Stimulated activated CD4-positive, alpha-beta T cell treated with anti-CD3 and anti-CD28 coated beads, Interleukin-4, amount 100 ng/mL, for 48 hours (primary cell): ENCODE measurements around the gene LPAR2.

ENCODE experiments used
- DNase-seq, 2 donors: peaks; one replicate each; pipeline ENCODE4 v3.0.0-alpha.2; 2020; ENCODE audit warnings: low read depth in 2 of 2

Gene LPAR2

GRCh38 chr19:19597809-19598306 lies 30.2 kb downstream of the LPAR2 start:
- peak in 1 of 2 donors; percentile 27 for DNase-seq

DNA sequence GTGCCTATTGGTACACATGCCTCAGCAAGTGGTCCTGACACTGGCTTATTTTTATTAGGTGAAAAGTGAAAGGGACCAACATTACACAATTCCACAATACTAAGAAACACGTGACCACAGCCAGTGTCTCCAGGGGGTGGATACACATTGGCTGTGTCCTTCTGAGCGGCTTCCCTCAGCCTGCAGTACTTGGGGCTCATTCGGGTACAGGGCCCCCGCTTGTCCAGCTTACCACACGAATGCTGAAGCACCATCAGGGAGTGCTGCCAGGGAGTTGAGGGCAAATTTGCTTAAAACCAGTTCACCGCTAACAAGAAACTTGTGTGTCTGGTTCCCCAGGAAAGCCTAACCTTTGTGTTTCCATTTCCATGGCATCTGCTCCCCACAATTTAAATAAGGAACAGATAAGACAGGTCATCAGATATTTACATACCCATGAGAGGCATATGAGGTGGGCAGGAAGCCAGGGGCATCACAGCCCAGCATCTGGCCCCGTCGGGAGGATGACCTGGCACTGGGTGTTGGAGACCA lies 32.8 kb downstream of the LPAR2 start:
- DNase-seq = no peak

DNA sequence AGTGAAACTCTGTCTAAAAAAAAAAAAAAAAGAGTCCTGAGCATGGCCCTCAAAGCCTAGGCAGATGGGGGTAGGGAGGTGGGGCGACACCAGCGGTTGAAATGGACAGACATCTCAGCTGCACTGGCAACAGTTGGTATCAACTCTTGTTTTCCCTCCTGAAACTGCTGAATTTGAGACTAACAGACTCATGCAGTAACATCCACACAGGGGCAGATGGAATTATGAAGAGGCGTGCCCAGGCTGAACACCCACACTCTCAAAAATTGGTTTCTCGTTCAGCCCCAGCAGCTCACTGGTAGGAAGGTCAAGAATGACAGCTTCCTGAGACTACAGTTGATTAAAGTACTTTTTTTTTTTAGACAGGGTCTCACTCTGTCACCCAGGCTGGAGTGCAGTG lies 33.6 kb downstream of the LPAR2 start:
- no peak for DNase-seq

DNA sequence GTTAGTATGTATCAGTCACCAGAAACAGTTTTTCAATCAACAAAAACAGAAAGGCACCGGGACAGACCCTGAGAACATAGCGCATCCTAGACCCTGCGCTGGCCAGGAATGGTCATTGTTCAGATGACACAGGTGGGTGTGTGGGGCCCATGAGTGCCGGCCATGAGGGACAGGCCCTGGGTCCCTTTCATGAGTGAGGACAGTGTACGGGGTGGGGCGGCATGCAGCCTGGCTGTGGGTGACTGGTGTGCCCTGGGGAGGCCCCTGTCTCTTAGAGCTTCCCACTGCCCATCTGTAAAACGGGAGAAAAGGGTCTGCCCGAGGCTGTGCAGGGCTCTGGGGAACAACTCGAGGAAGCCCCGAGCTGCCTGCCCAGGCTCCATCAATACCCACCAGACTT lies 35.3 kb downstream of the LPAR2 start:
- DNase-seq = no peak

GRCh38 chr19:19591133-19591825 lies 36.7 kb downstream of the LPAR2 start:
- peak; percentile 44 to 56 for DNase-seq

DNA sequence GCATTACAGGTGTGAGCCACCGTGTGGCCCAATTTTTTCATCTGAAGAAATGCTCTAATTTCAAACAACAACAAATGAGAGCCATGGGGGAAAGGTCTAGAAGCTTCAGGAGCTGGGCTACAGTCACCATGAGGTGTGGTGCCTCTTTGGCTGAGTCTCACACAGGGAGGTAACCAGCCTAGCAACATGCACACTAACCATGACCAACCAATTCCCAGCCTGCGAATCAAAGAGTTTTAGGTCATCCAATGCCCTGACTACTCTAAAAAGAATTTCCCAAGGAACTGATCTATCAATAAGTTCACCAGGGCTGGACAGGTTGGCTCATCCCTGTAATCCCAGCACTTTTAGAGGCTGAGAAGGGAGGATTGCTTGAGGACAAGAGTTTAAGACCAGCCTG lies 39.5 kb downstream of the LPAR2 start:
- DNase-seq = no peak

DNA sequence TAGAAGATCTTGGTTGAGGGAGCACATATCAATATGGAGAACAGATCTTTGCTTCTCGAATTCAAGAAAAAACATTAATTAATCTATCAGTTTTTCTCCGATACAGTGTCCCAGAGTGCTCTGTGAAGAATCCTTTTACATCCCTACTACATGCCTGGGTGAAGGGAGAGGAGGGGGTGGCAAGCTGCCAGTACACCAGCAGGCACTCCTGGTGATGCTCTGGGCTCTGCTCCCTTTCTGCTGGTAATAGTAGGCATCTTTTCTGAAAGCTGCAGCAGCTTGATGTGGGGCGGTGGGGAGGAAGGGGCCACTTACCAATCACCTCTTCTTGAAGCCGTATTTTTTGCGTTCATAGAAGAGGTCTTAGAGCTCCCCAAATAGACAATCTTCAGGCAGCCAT lies 40.2 kb downstream of the LPAR2 start:
- DNase-seq = no peak

GRCh38 chr19:19584356-19584755 lies 43.7 kb downstream of the LPAR2 start:
- no peak for DNase-seq

DNA sequence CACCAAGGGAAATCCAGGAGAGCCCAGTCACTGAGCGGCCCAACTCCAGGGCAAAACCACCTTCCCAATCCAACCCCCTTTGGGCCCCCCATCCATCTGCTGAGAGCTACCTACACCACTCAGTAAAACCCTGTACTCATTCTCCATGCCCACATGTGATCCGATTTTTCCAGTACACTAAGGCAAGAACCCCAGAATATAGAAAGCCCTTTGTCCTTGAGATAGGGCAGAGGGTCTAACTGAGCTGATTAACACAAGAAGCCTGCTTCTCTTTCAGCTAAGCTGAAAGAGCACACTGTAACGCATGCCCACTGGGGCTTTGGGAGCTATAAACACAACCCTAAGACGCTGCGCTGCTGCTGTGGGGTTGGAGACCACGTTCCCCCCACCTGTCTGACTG lies 45.5 kb downstream of the LPAR2 start:
- no peak for DNase-seq

DNA sequence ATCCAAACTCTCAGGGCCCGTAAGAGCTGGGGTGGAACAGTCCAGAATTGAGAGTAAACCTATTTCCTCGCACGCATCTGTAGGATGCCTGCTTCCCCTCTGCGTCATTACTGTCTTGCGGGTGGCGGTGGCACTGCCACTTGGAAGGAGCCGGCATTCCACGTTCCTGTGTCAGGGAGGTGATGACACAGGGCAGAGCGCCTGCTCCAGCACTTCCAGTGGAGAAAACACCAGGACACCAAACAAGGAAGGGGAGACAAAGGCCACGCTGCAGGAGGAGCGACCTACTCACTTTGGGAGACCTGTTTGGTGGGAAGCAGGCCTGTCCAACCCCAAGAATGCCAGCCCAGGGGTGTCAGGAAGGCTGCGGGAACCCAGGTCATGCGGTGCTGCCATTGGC lies 46.6 kb downstream of the LPAR2 start:
- no peak for DNase-seq

DNA sequence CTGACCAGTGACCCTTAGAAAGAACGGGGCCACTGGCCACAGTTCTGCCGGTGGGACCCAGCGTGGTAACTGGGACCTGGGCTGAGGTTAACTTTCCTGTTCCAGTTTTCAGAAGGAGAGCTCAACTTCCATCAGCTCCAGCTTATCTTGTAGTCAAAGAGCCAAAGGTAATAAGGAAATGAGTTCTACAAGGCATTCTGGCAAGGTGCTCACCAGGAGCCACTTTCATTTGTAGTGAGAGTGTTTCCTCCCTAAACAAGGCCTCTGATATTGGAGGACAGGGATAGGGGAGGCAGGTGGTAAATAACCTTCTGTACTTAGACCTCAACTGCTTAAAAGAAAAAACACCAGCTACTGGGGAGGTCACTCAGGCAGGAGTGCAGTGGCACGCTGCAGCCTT lies 47.6 kb downstream of the LPAR2 start:
- no peak for DNase-seq

- no peak for DNase-seq
These were observed 48.3 kb downstream of the LPAR2 start for GRCh38 chr19:19579533-19580361.

DNA sequence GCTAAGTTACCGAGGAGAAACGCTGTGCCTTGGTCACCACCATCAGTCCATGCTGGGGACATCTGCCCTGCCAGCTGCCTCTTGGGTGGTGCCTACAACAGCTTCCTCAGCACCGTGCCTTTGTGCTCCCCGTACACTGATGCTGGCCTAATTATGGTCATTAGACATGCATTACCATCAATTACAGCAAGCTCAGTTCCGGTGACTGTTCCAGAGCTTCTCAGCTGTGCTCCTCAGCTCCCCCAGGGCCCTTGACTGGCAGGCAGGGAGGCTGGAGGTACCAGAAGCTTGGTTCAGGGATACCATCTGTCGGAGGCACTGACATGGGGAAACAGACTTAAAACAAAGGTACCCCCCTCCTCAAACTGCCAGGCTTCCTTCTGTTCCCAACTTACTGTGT lies 49.8 kb downstream of the LPAR2 start:
- DNase-seq = no peak

- no peak for DNase-seq
These were observed 52.6 kb downstream of the LPAR2 start for GRCh38 chr19:19575411-19575810.
